IPS-11a (cell line): ENCODE results near the gene CYP2D6.
A peak's percentile ranks its signal among the peaks of the same experiment; 100 is the strongest.
"Not testable (repeated sequence)": the region's sequence is repeated elsewhere in the genome, so short reads cannot be mapped to it uniquely, and the experiment has no call there.

ENCODE experiments used
- H3K4me3 ChIP-seq: one replicate; pipeline ENCODE4 v1.5.1; 2013; ENCODE audit warnings: low read depth, low read length, control low read depth

Gene CYP2D6

GRCh38 chr22:42134100-42135020 is 3.8 kb upstream of the CYP2D6 start:
- H3K4me3 ChIP-seq, result no peak overlapping the region

- no peak overlapping the region for H3K4me3 ChIP-seq
Measured at GRCh38 chr22:42132457-42132856, 1.8 kb upstream of the CYP2D6 start.

- no peak overlapping the region for H3K4me3 ChIP-seq
Measured at GRCh38 chr22:42131562-42131961, 952 bp upstream of the CYP2D6 start.

GRCh38 chr22:42130182-42130581 is 428 bp downstream of the CYP2D6 start:
- not testable (repeated sequence) for H3K4me3 ChIP-seq

- not testable (repeated sequence) for H3K4me3 ChIP-seq
Measured at GRCh38 chr22:42128776-42129694, 1.6 kb downstream of the CYP2D6 start.

- not testable (repeated sequence) for H3K4me3 ChIP-seq
Measured at GRCh38 chr22:42128007-42128406, 2.6 kb downstream of the CYP2D6 start.

- no peak overlapping the region for H3K4me3 ChIP-seq
Measured at GRCh38 chr22:42127606-42128005, 3.0 kb downstream of the CYP2D6 start.

- H3K4me3 ChIP-seq, result not testable (repeated sequence)
Measured at GRCh38 chr22:42123529-42123928, 7.1 kb downstream of the CYP2D6 start.

GRCh38 chr22:42120231-42121021 is 10.2 kb downstream of the CYP2D6 start:
- not testable (repeated sequence) for H3K4me3 ChIP-seq

- no peak overlapping the region for H3K4me3 ChIP-seq
Measured at GRCh38 chr22:42116848-42117424, 13.7 kb downstream of the CYP2D6 start.

- H3K4me3 ChIP-seq, result not testable (repeated sequence)
Measured at GRCh38 chr22:42115420-42115830, 15.2 kb downstream of the CYP2D6 start.

GRCh38 chr22:42114721-42115120 is 15.9 kb downstream of the CYP2D6 start:
- no peak overlapping the region for H3K4me3 ChIP-seq

GRCh38 chr22:42112793-42113192 is 17.8 kb downstream of the CYP2D6 start:
- not testable (repeated sequence) for H3K4me3 ChIP-seq

- no peak overlapping the region for H3K4me3 ChIP-seq
Measured at GRCh38 chr22:42111798-42112197, 18.8 kb downstream of the CYP2D6 start.

GRCh38 chr22:42108848-42109247 is 21.8 kb downstream of the CYP2D6 start:
- H3K4me3 ChIP-seq, result no peak overlapping the region

GRCh38 chr22:42104332-42104860 is 26.2 kb downstream of the CYP2D6 start:
- H3K4me3 ChIP-seq, result not testable (repeated sequence)

- no peak overlapping the region for H3K4me3 ChIP-seq
Measured at GRCh38 chr22:42101199-42101598, 29.4 kb downstream of the CYP2D6 start.

GRCh38 chr22:42091455-42091782 is 39.2 kb downstream of the CYP2D6 start:
- H3K4me3 ChIP-seq, result peak overlapping the region; percentile 96

- peak within 1 kb of the TSS; percentile 96 for H3K4me3 ChIP-seq
Measured at GRCh38 chr22:42090596-42091454, 39.8 kb downstream of the CYP2D6 start, which contains the start of gene NDUFA6. Gene NDUFA6 (minus strand): TSS chr22:42090772. CDS start chr22:42090744, 28 bp downstream.
